HFF-Myc (cell line): Measurements from ENCODE around the gene C1QTNF5.

Source experiments
- DNase-seq: peaks from one replicate; pipeline ENCODE4 v3.0.0-alpha.2; 2011; ENCODE audit warnings: low read depth; ENCODE audit errors: extremely low read depth
- H3K4me3 ChIP-seq: replicated peaks from 2 replicates; pipeline ENCODE4 v1.5.1; 2011; ENCODE audit warnings: low read depth, mild to moderate bottlenecking, control low read depth, low read length
- CTCF ChIP-seq: IDR thresholded peaks from 2 replicates; pipeline ENCODE4 v1.5.1; 2012; ENCODE audit warnings: mild to moderate bottlenecking, low read depth, low read length, control low read depth; ENCODE audit errors: missing control alignments

C1QTNF5 gene

GRCh38 chr11:119329320-119329719 lies 11.4 kb downstream of the C1QTNF5 start:
- TF ChIP-seq CTCF = no peak
- H3K4me3 ChIP-seq = no peak overlapping the region
- no peak for DNase-seq

DNA sequence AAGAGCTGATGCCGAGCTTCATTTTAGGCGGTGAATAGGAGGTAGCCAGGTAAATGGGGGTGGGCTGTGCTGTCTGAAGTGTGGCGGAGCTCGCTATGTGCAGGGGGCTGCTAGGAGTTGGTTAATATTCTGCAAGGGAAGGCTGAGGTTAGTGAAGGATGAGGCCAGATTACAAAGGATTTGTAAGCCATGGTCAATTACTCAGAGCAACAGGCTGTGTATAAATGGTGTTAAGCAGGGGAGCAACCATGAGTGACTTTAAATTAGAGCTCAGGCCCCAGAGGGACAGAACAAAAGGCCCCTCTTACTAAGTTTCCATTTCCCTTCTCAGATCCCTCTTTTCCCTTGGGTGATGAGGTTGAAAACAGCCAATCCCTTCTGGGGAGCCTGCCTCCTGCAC lies 16.5 kb downstream of the C1QTNF5 start:
- TF ChIP-seq CTCF = no peak
- no peak for DNase-seq
- no peak overlapping the region for H3K4me3 ChIP-seq

DNA sequence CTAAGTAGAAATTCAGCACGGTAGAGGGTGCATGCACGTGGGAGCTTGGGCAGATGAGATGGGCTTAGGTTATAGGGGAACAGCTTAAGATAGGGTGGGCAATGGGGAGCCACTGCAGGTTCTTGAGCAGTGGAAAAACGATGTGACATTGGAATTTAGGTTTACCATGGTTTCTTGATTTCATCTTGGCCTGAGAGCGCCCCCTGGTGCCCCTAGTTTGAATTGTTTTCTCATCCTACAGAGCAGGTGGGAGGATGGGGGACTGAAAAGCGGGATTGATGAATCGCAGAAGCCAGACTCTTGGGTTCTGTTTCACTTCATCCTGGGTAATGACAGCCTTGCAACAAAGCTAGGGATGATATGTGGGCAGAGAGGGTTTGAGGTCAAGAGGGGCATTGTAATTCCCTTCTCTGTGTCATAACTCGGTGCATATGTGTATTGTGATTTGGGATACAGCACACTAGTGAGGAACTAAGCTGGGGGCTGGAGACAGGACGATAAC lies 17.1 kb downstream of the C1QTNF5 start:
- DNase-seq = peak; percentile 40
- TF ChIP-seq CTCF = peak; percentile 80
- no peak overlapping the region for H3K4me3 ChIP-seq

DNA sequence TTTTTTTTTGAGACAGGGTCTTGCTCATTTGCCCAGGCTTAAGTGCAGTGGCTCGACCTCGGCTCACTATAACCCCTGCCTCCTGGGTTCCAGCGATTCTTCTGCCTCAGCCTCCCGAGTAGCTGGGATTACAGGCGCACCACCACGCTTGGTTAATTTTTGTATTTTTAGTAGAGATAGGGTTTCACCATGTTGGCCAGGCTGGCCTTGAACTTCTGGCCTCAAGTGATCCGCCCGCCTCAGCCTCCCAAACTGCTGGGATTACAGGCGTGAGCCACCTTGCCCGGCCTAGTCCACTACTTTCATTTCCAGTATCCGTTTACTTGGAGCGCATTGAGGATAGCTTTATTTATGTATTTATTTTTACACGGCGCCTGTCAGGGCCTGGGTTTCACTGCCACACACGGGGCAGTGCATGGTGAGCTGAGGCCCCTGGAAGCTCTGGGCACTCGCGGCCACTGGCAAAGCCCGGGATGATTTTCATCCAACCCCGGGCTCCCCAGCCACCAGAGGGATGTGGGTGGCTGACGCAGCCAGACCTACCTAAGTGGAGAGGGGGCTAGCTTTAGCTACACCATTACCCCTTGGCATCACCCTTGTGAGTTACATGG lies 17.7 kb downstream of the C1QTNF5 start:
- no peak for DNase-seq
- TF ChIP-seq CTCF = no peak
- H3K4me3 ChIP-seq = no peak overlapping the region

DNA sequence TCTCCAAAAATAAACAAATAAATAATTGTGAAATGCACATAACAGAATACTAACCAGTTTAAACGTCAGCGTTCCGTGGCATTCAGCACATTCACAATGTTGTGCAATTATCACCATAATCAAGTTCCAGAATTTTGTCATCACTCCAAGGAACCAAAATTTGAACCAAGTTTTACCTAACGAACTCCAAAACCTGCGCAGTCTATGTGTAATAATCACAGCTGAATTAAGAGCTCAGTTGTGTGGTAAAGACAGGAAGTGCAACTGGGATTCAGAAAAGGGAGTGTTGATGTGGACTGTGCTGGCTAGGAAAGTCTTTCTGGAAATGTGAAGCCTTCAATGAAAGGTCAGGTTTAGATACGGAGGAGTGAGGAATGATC lies 18.3 kb downstream of the C1QTNF5 start:
- no peak for TF ChIP-seq CTCF
- no peak overlapping the region for H3K4me3 ChIP-seq
- no peak for DNase-seq

- H3K4me3 ChIP-seq = peak overlapping the region; percentile 31
- no peak for DNase-seq
These were observed 19.7 kb downstream of the C1QTNF5 start for GRCh38 chr11:119320776-119321524.

More at GRCh38 chr11:119320776-119321524, 19.7 kb downstream of the C1QTNF5 start:
- no peak for TF ChIP-seq CTCF
